Fibroblast of mammary gland (primary cell): ENCODE results near the gene RMND5A.
A peak's percentile ranks its signal among the peaks of the same experiment; 100 is the strongest.

Experiments
- DNase-seq: peaks from one replicate; pipeline ENCODE4 v3.0.0-alpha.2; 2010; ENCODE audit warnings: low read depth
- H3K4me3 ChIP-seq: 2 replicates; pipeline ENCODE4 v1.5.1; 2011; ENCODE audit warnings: low read depth, mild to moderate bottlenecking, low read length, moderate library complexity; ENCODE audit not compliant: control insufficient read depth
- TF ChIP-seq, protein P1 (sequence below): conservative IDR thresholded peaks from 2 replicates; pipeline ENCODE4 v1.5.1; 2011; ENCODE audit warnings: low read depth, low read length, inconsistent platforms; ENCODE audit not compliant: control insufficient read depth, insufficient read depth

RMND5A gene

DNA sequence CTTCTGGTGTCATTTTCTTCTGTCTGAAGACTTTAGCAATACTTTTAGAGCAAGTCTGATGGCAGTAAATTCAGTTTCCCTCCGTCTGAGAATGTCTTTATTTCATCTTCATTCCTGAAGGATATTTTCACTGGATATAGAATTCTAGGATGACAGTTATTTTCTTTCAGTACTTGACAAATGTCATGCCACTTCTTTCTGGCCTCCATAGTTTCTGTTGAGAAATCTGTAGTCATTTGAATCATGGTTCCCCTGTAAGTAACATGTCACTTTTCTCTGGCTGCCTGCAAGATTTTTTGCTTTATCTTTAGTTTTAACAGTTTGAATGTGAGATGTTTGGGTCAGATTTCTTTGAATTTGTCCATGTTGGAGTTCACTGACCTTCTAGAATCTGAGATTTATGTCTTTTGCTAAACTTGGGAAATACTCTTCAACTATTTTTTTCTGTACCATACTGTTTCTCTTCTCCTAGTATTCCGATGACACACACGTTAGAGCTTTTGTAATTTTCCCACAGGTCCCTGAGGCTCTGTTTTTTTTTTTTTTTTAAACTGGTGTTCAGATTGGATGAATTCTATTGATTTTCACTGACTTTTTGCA is 30.2 kb downstream of the RMND5A start:
- DNase-seq, result peak; percentile 15
- H3K4me3 ChIP-seq, result no peak overlapping the region
- TF ChIP-seq, protein P1, sequence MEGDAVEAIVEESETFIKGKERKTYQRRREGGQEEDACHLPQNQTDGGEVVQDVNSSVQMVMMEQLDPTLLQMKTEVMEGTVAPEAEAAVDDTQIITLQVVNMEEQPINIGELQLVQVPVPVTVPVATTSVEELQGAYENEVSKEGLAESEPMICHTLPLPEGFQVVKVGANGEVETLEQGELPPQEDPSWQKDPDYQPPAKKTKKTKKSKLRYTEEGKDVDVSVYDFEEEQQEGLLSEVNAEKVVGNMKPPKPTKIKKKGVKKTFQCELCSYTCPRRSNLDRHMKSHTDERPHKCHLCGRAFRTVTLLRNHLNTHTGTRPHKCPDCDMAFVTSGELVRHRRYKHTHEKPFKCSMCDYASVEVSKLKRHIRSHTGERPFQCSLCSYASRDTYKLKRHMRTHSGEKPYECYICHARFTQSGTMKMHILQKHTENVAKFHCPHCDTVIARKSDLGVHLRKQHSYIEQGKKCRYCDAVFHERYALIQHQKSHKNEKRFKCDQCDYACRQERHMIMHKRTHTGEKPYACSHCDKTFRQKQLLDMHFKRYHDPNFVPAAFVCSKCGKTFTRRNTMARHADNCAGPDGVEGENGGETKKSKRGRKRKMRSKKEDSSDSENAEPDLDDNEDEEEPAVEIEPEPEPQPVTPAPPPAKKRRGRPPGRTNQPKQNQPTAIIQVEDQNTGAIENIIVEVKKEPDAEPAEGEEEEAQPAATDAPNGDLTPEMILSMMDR, result no peak

DNA sequence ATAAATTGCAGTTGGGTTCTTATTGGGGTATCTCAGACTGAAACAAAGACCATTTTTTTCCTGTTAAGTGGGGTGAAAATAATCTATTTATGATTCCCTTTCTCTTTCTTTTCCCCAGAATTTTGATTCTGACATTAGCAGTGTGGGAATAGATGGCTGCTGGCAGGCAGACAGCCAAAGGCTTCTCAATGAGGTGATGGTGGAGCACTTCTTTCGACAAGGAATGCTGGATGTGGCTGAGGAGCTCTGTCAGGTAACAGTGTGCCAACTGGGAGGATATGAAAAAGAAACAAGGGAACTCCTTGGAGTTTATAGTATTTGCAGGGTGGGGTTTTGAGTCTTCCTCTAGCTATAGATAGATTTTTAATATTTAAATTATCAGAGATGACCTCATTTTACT is 31.7 kb downstream of the RMND5A start:
- TF ChIP-seq, protein P1, result no peak
- H3K4me3 ChIP-seq, result no peak overlapping the region
- DNase-seq, result no peak

DNA sequence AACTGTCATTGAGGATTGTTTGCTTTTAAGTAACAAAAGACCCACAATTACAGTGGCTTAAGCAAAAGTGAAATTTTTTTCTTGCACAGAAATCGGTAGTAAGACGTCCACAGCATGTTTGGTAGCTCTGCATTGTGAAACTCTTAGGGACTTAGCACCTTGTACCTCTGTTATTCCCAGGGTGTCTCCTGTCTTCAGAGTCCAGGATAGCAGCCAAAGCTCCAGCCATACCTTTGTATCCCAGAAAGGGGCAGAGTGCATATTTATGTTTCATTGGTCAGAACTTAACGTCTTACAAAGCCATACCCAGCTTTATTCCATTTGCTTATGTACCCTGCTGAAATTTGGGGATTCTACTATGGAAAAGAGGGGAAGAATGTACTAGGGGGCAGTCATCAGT is 32.8 kb downstream of the RMND5A start:
- no peak for DNase-seq
- H3K4me3 ChIP-seq, result no peak overlapping the region
- TF ChIP-seq, protein P1, result no peak

DNA sequence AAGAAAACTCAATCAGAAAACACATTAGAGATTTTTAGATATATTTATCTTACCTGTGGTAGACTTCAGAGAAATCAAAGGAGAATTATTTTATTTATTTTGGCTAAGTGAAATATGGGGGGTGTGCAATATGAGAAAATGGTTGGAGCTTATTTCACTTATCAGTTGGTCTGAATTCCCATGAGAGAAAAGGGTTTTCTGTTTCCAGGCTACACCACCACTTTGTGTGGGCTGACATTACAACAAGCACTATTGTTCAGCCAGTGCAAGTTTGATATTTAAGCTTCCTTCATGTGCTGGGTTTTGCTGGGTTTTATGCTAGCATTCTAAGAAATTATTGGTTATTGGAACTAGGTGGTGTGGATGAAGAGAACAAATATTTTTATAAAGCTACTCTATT is 33.5 kb downstream of the RMND5A start:
- DNase-seq, result no peak
- H3K4me3 ChIP-seq, result no peak overlapping the region
- TF ChIP-seq, protein P1, result no peak

DNA sequence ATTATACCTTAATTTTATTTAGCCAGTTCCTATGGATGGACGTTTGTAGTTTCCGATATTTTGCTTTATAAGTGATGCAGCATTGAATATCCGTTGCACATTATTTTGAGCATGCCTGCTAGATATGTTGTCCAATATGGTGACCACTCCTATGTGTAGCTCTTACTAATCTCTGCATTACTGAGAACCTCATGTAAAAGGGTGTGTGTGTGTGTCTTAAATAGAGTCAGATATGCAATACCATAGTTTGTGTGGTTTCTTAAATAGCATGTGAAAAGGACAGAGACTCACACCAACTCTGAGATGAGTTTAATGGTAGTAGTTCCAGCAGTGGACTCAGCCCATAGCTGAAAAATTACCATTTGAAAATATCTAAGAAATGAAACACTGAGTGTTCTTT is 38.3 kb downstream of the RMND5A start:
- DNase-seq, result no peak
- TF ChIP-seq, protein P1, result no peak
- no peak overlapping the region for H3K4me3 ChIP-seq

DNA sequence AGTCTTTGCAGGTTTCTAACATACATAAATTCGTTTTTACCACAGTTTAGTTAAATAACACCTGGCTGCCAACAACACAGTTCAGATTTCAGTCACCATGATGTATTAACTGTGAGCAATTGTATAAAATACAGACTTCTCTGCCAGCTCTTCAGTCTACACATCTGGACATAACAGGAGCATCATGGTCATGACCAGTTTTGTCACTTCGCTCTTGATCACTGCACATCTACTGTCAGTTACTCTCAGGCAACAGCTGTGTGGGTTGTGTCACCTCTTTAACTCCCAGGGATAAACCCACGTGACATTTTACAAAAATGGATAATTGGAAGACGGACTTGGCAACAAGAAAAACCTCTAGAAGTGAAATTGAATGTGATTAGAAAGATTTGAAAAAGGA is 40.3 kb downstream of the RMND5A start:
- no peak overlapping the region for H3K4me3 ChIP-seq
- TF ChIP-seq, protein P1, result no peak
- DNase-seq, result no peak
